SH-SY5Y (cell line): ENCODE results near the gene CENPU.

Experiments used
- GATA2 ChIP-seq: IDR thresholded peaks from 2 replicates; pipeline ENCODE4 v1.6.1; 2011; ENCODE audit warnings: mild to moderate bottlenecking, low read depth, low read length
- GATA3 ChIP-seq: IDR thresholded peaks from 2 replicates; pipeline ENCODE4 v1.6.1; 2011; ENCODE audit warnings: low read depth, mild to moderate bottlenecking, low read length, moderate library complexity

CENPU gene

DNA sequence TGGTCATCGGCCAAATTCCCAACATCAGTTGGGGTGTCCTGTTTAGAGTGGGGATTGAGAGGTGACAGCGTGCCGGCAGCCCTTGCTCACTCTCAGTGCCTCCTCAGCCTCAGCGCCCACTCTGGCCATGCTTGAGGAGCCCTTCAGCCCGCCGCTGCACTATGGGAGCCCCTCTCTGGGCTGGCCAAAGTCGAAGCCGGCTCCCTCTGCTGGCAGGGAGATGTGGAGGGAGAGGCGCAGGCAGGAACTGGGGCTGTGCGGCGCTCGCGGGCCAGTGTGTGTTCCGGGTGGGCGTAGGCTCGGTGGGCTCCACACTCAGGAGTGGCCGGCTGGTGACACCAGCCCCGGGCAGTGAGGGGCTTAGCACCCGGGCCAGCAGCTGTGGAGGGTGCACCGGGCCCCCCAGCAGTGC, 7.1 kb upstream of the CENPU start:
- TF ChIP-seq GATA3 (no peak), GATA2 (no peak)

GRCh38 chr4:184734758-184735157, 862 bp upstream of the CENPU start:
- no peak for TF ChIP-seq GATA3
- TF ChIP-seq GATA2 = no peak

- no peak for TF ChIP-seq GATA2
These were observed 1.8 kb downstream of the CENPU start for GRCh38 chr4:184732126-184732525.

- TF ChIP-seq GATA3 = no peak
- no peak for TF ChIP-seq GATA2
These were observed 2.8 kb downstream of the CENPU start for GRCh38 chr4:184731056-184731455.

GRCh38 chr4:184729946-184730345, 4.0 kb downstream of the CENPU start:
- TF ChIP-seq GATA2 (no peak), GATA3 (no peak)

- no peak for TF ChIP-seq GATA2
- no peak for TF ChIP-seq GATA3
These were observed 5.0 kb downstream of the CENPU start for GRCh38 chr4:184728858-184729257.

- no peak for TF ChIP-seq GATA2
- no peak for TF ChIP-seq GATA3
These were observed 6.5 kb downstream of the CENPU start for GRCh38 chr4:184727430-184727829.

DNA sequence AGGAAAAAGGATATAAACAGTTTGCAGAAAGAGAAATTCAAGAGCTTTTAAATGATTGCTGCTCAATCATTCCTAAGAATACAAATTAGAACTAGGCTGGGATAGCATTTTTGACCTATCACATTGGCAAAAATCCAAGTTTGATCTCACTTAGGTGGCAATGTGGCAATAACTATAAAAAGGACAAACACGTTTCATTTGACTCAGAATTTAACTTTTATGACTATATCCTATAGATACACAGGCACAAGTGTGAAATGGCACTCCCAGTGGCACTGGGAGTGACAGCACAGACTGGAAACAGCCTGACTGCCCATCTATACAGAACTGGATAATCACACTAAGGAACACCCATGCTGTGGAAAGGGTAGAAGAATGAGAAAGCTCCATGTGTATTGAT, 11.1 kb downstream of the CENPU start:
- TF ChIP-seq GATA3 (no peak), GATA2 (no peak)

DNA sequence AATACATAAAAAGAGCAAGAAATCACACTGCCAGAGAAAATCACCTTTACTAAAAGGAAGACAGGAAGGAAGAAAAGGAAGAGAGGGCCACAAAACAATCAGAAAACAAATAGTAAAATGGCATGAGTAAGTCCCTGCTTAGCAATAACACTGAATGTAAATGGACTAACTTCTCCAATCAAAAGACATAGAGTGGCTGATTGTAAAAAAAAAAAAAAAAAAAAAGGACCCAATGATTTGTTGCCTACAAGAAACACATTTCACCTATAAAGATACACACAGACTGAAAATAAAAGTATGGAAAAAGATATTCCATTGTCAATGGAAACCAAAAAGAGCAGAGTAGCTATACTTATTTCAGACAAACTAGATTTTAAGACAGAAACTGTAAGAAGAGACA, 12.6 kb downstream of the CENPU start:
- no peak for TF ChIP-seq GATA2
- no peak for TF ChIP-seq GATA3

GRCh38 chr4:184719407-184719806, 14.5 kb downstream of the CENPU start:
- TF ChIP-seq GATA3 (no peak), GATA2 (no peak)

- TF ChIP-seq GATA2 (no peak), GATA3 (no peak)
These were observed 18.4 kb downstream of the CENPU start for GRCh38 chr4:184715526-184715925.

DNA sequence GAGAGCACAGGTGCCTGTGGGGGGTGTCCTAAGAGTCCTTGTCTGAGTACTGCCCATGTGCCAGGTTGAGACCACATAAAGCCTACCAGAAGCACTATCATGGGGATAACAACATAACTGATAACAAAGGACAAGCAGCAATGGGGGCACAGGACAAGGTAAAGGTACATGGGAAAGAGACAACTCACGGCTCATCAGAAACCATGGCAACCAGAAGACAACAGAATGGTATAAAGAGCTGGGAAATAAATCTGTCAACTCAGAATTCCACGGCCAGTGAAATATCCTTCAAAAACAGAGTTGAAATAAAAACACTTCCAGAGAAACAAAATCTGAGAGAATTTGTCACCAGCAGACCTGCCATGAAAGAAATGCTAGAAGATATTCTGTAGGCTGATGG, 20.0 kb downstream of the CENPU start:
- no peak for TF ChIP-seq GATA2
- TF ChIP-seq GATA3 = no peak

GRCh38 chr4:184712322-184712721, 21.6 kb downstream of the CENPU start:
- TF ChIP-seq GATA3 (no peak), GATA2 (no peak)

GRCh38 chr4:184706453-184706852, 27.4 kb downstream of the CENPU start:
- no peak for TF ChIP-seq GATA2
- TF ChIP-seq GATA3 = no peak

GRCh38 chr4:184705692-184706091, 28.2 kb downstream of the CENPU start:
- no peak for TF ChIP-seq GATA3
- TF ChIP-seq GATA2 = no peak

DNA sequence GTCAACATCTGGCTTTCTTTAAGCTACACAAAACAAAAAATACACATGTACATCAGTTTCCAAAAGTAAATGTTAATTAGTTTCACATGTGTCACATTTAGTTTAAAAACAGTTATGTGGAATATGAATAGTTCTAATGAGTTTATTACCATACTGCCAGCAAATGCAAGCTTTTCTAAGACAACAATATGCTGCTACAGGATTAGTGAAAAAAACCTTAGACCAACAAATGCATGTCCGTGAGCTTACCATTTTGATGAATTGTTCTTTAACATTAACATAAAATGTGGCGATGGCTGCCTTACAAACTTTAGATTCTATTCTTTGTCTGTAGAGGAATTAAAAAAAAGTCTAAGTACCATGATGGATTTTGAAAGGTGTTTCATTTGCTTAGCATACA, 31.8 kb downstream of the CENPU start:
- TF ChIP-seq GATA3 (no peak), GATA2 (no peak)

DNA sequence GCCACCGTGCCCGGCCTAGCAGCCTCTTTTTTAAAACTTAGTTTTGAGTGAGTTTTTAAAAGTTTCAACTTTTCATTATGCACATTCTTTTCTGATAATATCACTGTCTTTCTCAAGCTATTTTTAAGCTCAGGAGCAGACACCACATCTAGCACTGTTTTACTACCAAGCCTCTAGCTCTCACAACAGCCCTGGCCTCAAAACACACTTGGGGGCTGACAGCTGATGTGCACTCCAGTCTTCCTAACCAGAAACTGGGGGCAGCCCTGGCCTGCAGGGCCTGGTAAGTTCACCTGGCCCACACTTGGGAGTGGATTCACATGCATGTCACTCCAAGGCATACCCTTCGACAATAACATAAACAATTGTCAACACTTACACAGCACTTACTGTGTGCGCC, 34.0 kb downstream of the CENPU start:
- TF ChIP-seq GATA3 (no peak), GATA2 (no peak)

- TF ChIP-seq GATA3 (no peak), GATA2 (no peak)
These were observed 35.9 kb downstream of the CENPU start for GRCh38 chr4:184697956-184698355.
